ENCODE data around the gene GC.
"Not testable (repeated sequence)": the region's sequence is repeated elsewhere in the genome, so short reads cannot be mapped to it uniquely, and the experiment has no call there.

- not testable (repeated sequence) for TF ChIP-seq CTCF, POLR2AphosphoS5 (IDR thresholded peaks at IDR 0.05)
Observed at GRCh38 chr4:71809805-71810204, 25.9 kb upstream of the GC start.

Measured in sigmoid colon (tissue), 4 donors.